Trophoblast cell (in vitro differentiated cells and primary cell): ENCODE measurements around the gene RSAD1. TPM values are rescaled to one million over a fixed set of nuclear protein-coding genes. Genes with fewer than 3 reads are reported as not detected.

Source experiments
- DNase-seq, 2 donors: peaks; one replicate each; pipeline ENCODE4 v3.0.0-alpha.2; 2016
- H2AFZ ChIP-seq: 2 replicates; pipeline ENCODE4 v1.6.1; 2013; ENCODE audit warnings: low read length, moderate library complexity, mild to moderate bottlenecking; ENCODE audit not compliant: insufficient read depth, poor library complexity
- H2AK5ac ChIP-seq: 2 replicates; pipeline ENCODE4 v1.6.1; 2013; ENCODE audit warnings: mild to moderate bottlenecking, low read length
- H2BK120ac ChIP-seq: 2 replicates; pipeline ENCODE4 v1.6.1; 2013; ENCODE audit warnings: low read length, mild to moderate bottlenecking, moderate library complexity; ENCODE audit not compliant: insufficient read depth, poor library complexity
- H2BK12ac ChIP-seq: 2 replicates; pipeline ENCODE4 v1.6.1; 2013; ENCODE audit warnings: mild to moderate bottlenecking, low read length, moderate library complexity
- H2BK5ac ChIP-seq: 2 replicates; pipeline ENCODE4 v1.6.1; 2013; ENCODE audit warnings: low read length, low read depth, moderate library complexity, mild to moderate bottlenecking; ENCODE audit not compliant: poor library complexity
- H3K14ac ChIP-seq: 2 replicates; pipeline ENCODE4 v1.6.1; 2013; ENCODE audit warnings: mild to moderate bottlenecking, low read length
- H3K18ac ChIP-seq: 2 replicates; pipeline ENCODE4 v1.6.1; 2013; ENCODE audit warnings: mild to moderate bottlenecking, low read length
- H3K23ac ChIP-seq: 2 replicates; pipeline ENCODE4 v1.6.1; 2013; ENCODE audit warnings: low read length
- H3K27ac ChIP-seq: 2 replicates; pipeline ENCODE4 v1.5.1; 2013; ENCODE audit warnings: low read depth, mild to moderate bottlenecking, inconsistent platforms, low read length, moderate library complexity
- H3K27me3 ChIP-seq: 2 replicates; pipeline ENCODE4 v1.6.1; 2013; ENCODE audit warnings: inconsistent platforms, mild to moderate bottlenecking, low read length, moderate library complexity; ENCODE audit not compliant: insufficient read depth
- H3K36me3 ChIP-seq, 2 experiments: 1 replicate in 1 of 2; 2 replicates in 1 of 2; pipeline ENCODE4 v1.6.1; 2013; ENCODE audit warnings: low read length in 2 of 2, mild to moderate bottlenecking in 2 of 2, moderate library complexity in 1 of 2; ENCODE audit not compliant: insufficient read depth in 2 of 2, control insufficient read depth in 1 of 2
- H3K4ac ChIP-seq: 2 replicates; pipeline ENCODE4 v1.6.1; 2013; ENCODE audit warnings: low read depth, mild to moderate bottlenecking, low read length, moderate library complexity
- H3K4me1 ChIP-seq, 2 experiments: 1 replicate in 1 of 2; 2 replicates in 1 of 2; pipeline ENCODE4 v1.6.1; 2013; ENCODE audit warnings: low read length in 2 of 2, mild to moderate bottlenecking in 2 of 2, moderate library complexity in 1 of 2; ENCODE audit not compliant: insufficient read depth in 2 of 2, control insufficient read depth in 1 of 2
- H3K4me2 ChIP-seq: 2 replicates; pipeline ENCODE4 v1.6.1; 2013; ENCODE audit warnings: inconsistent platforms, mild to moderate bottlenecking, low read length, moderate library complexity
- H3K4me3 ChIP-seq: 2 replicates; pipeline ENCODE4 v1.5.1; 2013; ENCODE audit warnings: mild to moderate bottlenecking, low read depth, low read length, inconsistent platforms
- H3K79me1 ChIP-seq: one replicate; pipeline ENCODE4 v1.6.1; 2013; ENCODE audit warnings: low read length
- H3K79me2 ChIP-seq: 2 replicates; pipeline ENCODE4 v1.6.1; 2013; ENCODE audit warnings: low read length, mild to moderate bottlenecking; ENCODE audit not compliant: control insufficient read depth, insufficient read depth, poor library complexity
- H3K9ac ChIP-seq: 2 replicates; pipeline ENCODE4 v1.6.1; 2013; ENCODE audit warnings: mild to moderate bottlenecking, low read length
- H3K9me3 ChIP-seq: 2 replicates; pipeline ENCODE4 v1.6.1; 2013; ENCODE audit warnings: low read depth, mild to moderate bottlenecking, control low read depth, inconsistent platforms, low read length; ENCODE audit not compliant: insufficient read depth
- H4K12ac ChIP-seq: 2 replicates; pipeline ENCODE4 v1.6.1; 2013; ENCODE audit warnings: low read depth, mild to moderate bottlenecking, low read length, moderate library complexity
- H4K8ac ChIP-seq: 2 replicates; pipeline ENCODE4 v1.6.1; 2013; ENCODE audit warnings: low read depth, mild to moderate bottlenecking, low read length, moderate library complexity
- H4K91ac ChIP-seq: one replicate; pipeline ENCODE4 v1.6.1; 2013; ENCODE audit warnings: low read depth, mild to moderate bottlenecking, low read length, moderate library complexity
- WGBS: extraction: QIAGEN DNeasy Blood & Tissue Kit; methylation state at CpG from one replicate; pipeline ENCODE4 v1.1.7; 2013; ENCODE audit warnings: missing lambda C conversion rate; ENCODE audit not compliant: insufficient read length, insufficient coverage; ENCODE audit errors: extremely low coverage; 5-methylcytosine and 5-hydroxymethylcytosine counted together
- polyA plus RNA-seq: library from polyadenylated mRNA; stranded (reverse); fragments of 200-250 nt; gene quantifications from 2 replicates; pipeline ENCODE4 v1.2.3, GENCODE V29; 2013

Gene RSAD1
- polyA plus RNA-seq: 7.2 and 7.7 TPM in 2 replicates

- Histone ChIP-seq H3K9me3 (no peaks in the 10 kb centered on the region), H2BK12ac (peak within 1 kb of the TSS; percentile 18), H3K36me3 (peaks cover 19 to 21% of the 10 kb centered on the region in 2 experiments), H4K12ac (peak within 1 kb of the TSS; percentile 91), H3K4me1 (peaks cover 4 to 9% of the 10 kb centered on the region in 2 experiments), H3K9ac (peak within 1 kb of the TSS; percentile 83), H3K23ac (no peak within 1 kb of the TSS), H2BK120ac (peak within 1 kb of the TSS; percentile 82), H3K27ac (peak within 1 kb of the TSS; percentile 69), H2BK5ac (peak within 1 kb of the TSS; percentile 1), H4K91ac (peak within 1 kb of the TSS; percentile 67), H3K4me2 (peak within 1 kb of the TSS; percentile 99), H3K14ac (peak within 1 kb of the TSS; percentile 57), H3K4ac (peak within 1 kb of the TSS; percentile 9), H4K8ac (peak within 1 kb of the TSS; percentile 93), H3K79me1 (peaks cover 1% of the 10 kb centered on the region), H3K4me3 (peak within 1 kb of the TSS; percentile 91), H2AK5ac (peak within 1 kb of the TSS; percentile 30), H3K27me3 (no peaks in the 10 kb centered on the region), H3K79me2 (peaks cover 4% of the 10 kb centered on the region), H3K18ac (peak within 1 kb of the TSS; percentile 70), H2AFZ (peak within 1 kb of the TSS; percentile 86)
- peak; percentile 88 to 90 for DNase-seq
- WGBS: no CpG with 5 or more reads among the region's 75 CpGs
Measured at GRCh38 chr17:50478391-50479381, at the start of gene RSAD1. RSAD1 (plus strand) TSS chr17:50478860; CDS start chr17:50478885, 25 bp downstream.

DNA sequence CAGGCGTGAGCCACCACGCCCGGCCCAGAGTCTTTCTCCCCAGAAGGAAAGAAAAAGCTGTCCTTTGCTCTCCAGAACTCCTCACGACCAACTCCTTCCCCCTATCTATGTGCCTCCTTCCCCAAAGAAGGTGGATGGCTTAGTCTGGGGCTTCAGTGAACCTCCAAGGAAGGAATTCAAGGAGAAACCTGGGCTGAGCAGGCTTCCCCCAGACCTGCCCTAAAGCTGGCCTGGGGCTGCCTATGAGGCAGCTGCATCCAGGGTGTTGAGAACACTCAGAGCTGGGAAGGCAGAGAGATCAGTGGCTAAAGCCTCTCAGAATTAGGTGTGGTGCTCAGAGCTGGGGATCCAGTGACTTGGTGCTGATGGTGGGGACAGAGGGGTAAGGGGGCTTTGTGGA lies 48.9 kb upstream of the RSAD1 start:
- H2BK120ac ChIP-seq: peak overlapping the region; percentile 3
- no peak overlapping the region for H3K9ac ChIP-seq
- no peak overlapping the region for H3K23ac ChIP-seq
- no peak overlapping the region for H3K4me3 ChIP-seq
- H3K18ac ChIP-seq: peak overlapping the region; percentile 5
- H2BK12ac ChIP-seq: peak overlapping the region; percentile 76
- H3K14ac ChIP-seq: peak overlapping the region; percentile 10
- peaks cover 27% of the 10 kb centered on the region for H3K79me1 ChIP-seq
- H4K91ac ChIP-seq: peak overlapping the region; percentile 10
- H3K4ac ChIP-seq: peak overlapping the region; percentile 9
- H3K79me2 ChIP-seq: peaks cover 16% of the 10 kb centered on the region
- no CpG with 5 or more reads among the region's 4 CpGs for WGBS
- no peak overlapping the region for H3K27ac ChIP-seq
- no peak overlapping the region for H3K4me2 ChIP-seq
- H2AFZ ChIP-seq: no peak overlapping the region
- no peaks in the 10 kb centered on the region for H3K9me3 ChIP-seq
- no peak overlapping the region for H2BK5ac ChIP-seq
- no peak for DNase-seq
- no peak overlapping the region for H4K12ac ChIP-seq
- H3K27me3 ChIP-seq: no peaks in the 10 kb centered on the region
- peaks cover 2 to 4% of the 10 kb centered on the region in 2 experiments for H3K36me3 ChIP-seq
- peaks cover 37 to 51% of the 10 kb centered on the region in 2 experiments for H3K4me1 ChIP-seq
- H4K8ac ChIP-seq: no peak overlapping the region
- no peak overlapping the region for H2AK5ac ChIP-seq

DNA sequence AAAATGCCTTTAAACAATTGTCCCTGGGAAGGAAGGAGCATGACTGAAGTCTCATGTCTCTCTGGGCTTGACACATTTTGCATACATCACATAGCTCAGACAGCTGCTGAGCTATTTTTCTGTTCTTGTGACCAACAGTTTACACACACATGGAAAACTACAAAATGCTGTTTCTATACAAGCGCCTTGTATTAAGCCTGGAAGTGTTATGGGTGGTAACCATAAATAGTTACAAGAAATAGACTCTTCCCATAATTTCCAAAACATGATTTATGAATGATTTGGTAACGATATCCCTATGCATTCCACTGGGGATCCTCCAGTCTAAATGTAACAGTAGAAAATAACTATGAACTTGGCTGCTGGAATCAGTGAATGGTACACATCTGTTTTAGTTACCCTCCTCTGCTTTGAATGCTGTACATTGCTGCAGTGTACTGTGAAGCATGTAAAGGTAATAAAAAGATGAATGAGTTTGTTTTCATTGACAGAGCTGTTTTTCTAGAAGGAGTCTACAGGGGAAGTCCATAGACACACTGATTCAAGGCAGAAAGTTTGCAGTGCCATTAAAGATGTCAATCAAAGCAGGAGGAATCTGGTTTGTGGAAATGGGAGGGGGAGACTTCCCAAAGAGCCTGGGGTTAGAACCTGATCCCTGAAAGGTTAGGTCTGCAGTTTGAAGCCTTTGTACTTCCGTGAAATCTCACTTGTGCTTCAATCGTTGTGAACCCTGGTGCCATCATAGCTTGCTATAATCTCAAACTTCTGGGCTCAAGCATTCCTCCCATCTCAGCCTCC lies 47.6 kb upstream of the RSAD1 start:
- peaks cover 11% of the 10 kb centered on the region for H3K79me2 ChIP-seq
- H3K4me3 ChIP-seq: no peak overlapping the region
- H2BK5ac ChIP-seq: no peak overlapping the region
- no peak overlapping the region for H3K14ac ChIP-seq
- H3K4ac ChIP-seq: no peak overlapping the region
- H3K79me1 ChIP-seq: peaks cover 18% of the 10 kb centered on the region
- peaks cover 2 to 4% of the 10 kb centered on the region in 2 experiments for H3K36me3 ChIP-seq
- H3K9me3 ChIP-seq: no peaks in the 10 kb centered on the region
- no peak overlapping the region for H3K9ac ChIP-seq
- H3K18ac ChIP-seq: peak overlapping the region; percentile 8
- H2AK5ac ChIP-seq: no peak overlapping the region
- no peak overlapping the region for H4K91ac ChIP-seq
- WGBS: no CpG with 5 or more reads among the region's 4 CpGs
- peak in 1 of 2 donors; percentile 37 for DNase-seq
- no peak overlapping the region for H2BK12ac ChIP-seq
- H3K23ac ChIP-seq: no peak overlapping the region
- peak overlapping the region; percentile 30 for H2BK120ac ChIP-seq
- H2AFZ ChIP-seq: no peak overlapping the region
- peak overlapping the region; percentile 20 for H3K4me2 ChIP-seq
- H4K8ac ChIP-seq: peak overlapping the region; percentile 59
- peak overlapping the region; percentile 59 for H3K27ac ChIP-seq
- H3K4me1 ChIP-seq: peaks cover 27 to 41% of the 10 kb centered on the region in 2 experiments
- no peaks in the 10 kb centered on the region for H3K27me3 ChIP-seq
- no peak overlapping the region for H4K12ac ChIP-seq

GRCh38 chr17:50432125-50432762 lies 46.4 kb upstream of the RSAD1 start:
- Histone ChIP-seq H3K27ac (no peak overlapping the region), H3K4ac (no peak overlapping the region), H3K36me3 (peaks cover 5 to 8% of the 10 kb centered on the region in 2 experiments), H3K4me2 (no peak overlapping the region), H2AK5ac (no peak overlapping the region), H3K27me3 (no peaks in the 10 kb centered on the region), H3K14ac (no peak overlapping the region), H3K79me2 (peaks cover 3% of the 10 kb centered on the region), H3K18ac (peak overlapping the region; percentile 7), H3K4me1 (peaks cover 24 to 33% of the 10 kb centered on the region in 2 experiments), H3K9me3 (no peaks in the 10 kb centered on the region), H3K4me3 (no peak overlapping the region), H3K79me1 (peaks cover 10% of the 10 kb centered on the region), H2BK120ac (peak overlapping the region; percentile 59), H3K23ac (no peak overlapping the region), H3K9ac (no peak overlapping the region), H4K91ac (no peak overlapping the region), H2AFZ (no peak overlapping the region), H4K12ac (no peak overlapping the region), H4K8ac (no peak overlapping the region), H2BK12ac (no peak overlapping the region), H2BK5ac (no peak overlapping the region)
- WGBS: no CpG with 5 or more reads among the region's 4 CpGs
- no peak for DNase-seq
